Measurements from ENCODE around the gene FKBP1A. TPM values are rescaled to one million over a fixed set of nuclear protein-coding genes. Genes with fewer than 3 reads are reported as not detected.

FKBP1A gene
- total and polyA plus RNA-seq, 9 of the 15 experiments (the other 6 are each of a cell fraction or from before 2014, with no cell fraction given): 48.8 to 502 (median 89.6) TPM

GRCh38 chr20:1392693-1393506, at the start of gene FKBP1A (continued):
- TF ChIP-seq ATF1 (CRISPR knock-in tag; IDR thresholded peaks at IDR 0.05): no peak
- peak; percentile 40 for TF ChIP-seq ATF1 (tag; IDR thresholded peaks at IDR 0.05)
- TF ChIP-seq, protein P1, sequence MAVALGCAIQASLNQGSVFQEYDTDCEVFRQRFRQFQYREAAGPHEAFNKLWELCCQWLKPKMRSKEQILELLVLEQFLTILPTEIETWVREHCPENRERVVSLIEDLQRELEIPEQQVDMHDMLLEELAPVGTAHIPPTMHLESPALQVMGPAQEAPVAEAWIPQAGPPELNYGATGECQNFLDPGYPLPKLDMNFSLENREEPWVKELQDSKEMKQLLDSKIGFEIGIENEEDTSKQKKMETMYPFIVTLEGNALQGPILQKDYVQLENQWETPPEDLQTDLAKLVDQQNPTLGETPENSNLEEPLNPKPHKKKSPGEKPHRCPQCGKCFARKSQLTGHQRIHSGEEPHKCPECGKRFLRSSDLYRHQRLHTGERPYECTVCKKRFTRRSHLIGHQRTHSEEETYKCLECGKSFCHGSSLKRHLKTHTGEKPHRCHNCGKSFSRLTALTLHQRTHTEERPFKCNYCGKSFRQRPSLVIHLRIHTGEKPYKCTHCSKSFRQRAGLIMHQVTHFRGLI (CRISPR knock-in tag; IDR thresholded peaks at IDR 0.05): no peak
- TF ChIP-seq ZNF668 (CRISPR knock-in tag; IDR thresholded peaks at IDR 0.05): no peak
- TF ChIP-seq CBX1 (IDR thresholded peaks at IDR 0.05; ENCODE audit: low read depth): no peak
- no peak for TF ChIP-seq MBD2 (IDR thresholded peaks at IDR 0.05; ENCODE audit: borderline replicate concordance, low read depth)
- TF ChIP-seq HOXB6 (CRISPR knock-in tag; IDR thresholded peaks at IDR 0.05; ENCODE audit: borderline replicate concordance): no peak
- TF ChIP-seq HMGN3 (IDR thresholded peaks at IDR 0.05; ENCODE audit: borderline replicate concordance, extremely low read depth, insufficient read length, low read depth, low read length): peak; percentile 61
- no peak for TF ChIP-seq E2F3 (CRISPR knock-in tag; IDR thresholded peaks at IDR 0.05)
- no peak for TF ChIP-seq ZFP1 (CRISPR knock-in tag; IDR thresholded peaks at IDR 0.05)
- no peak for TF ChIP-seq TCF7 (IDR thresholded peaks at IDR 0.05; ENCODE audit: borderline replicate concordance)
- peak; percentile 96 for TF ChIP-seq NRF1 (conservative IDR thresholded peaks at IDR 0.05 in 1 of 2, IDR thresholded peaks at IDR 0.05 in 1 of 2)
- TF ChIP-seq CBX5 (IDR thresholded peaks at IDR 0.05; ENCODE audit: borderline replicate concordance, low read depth): no peak
- no peak for TF ChIP-seq AFF4 (CRISPR knock-in tag; IDR thresholded peaks at IDR 0.05)
- TF ChIP-seq ZC3H11A (IDR thresholded peaks at IDR 0.05; ENCODE audit: low read depth, low read length): no peak
- TF ChIP-seq ZNF431 (CRISPR knock-in tag; IDR thresholded peaks at IDR 0.05): no peak
- peak; percentile 76 for TF ChIP-seq MEIS2 (IDR thresholded peaks at IDR 0.05; ENCODE audit: partially characterized antibody)
- peak; percentile 31 for TF ChIP-seq PCBP1 (IDR thresholded peaks at IDR 0.05; ENCODE audit: low read depth, low read length, poor library complexity, severe bottlenecking)
- no peak for TF ChIP-seq HNRNPH1 (optimal IDR thresholded peaks at IDR 0.05; ENCODE audit: low read depth, low read length)
- TF ChIP-seq ZFPM2 (CRISPR knock-in tag; IDR thresholded peaks at IDR 0.05): no peak
- TF ChIP-seq ZNF507 (tag; conservative IDR thresholded peaks at IDR 0.05): no peak
- peak; percentile 52 for TF ChIP-seq PKNOX1 (IDR thresholded peaks at IDR 0.05)
- no peak for TF ChIP-seq DLX4 (CRISPR knock-in tag; IDR thresholded peaks at IDR 0.05)

All from K562 (cell line).